MV-4-11 (cell line): ENCODE results near the gene SLC6A5.
A peak's percentile ranks its signal among the peaks of the same experiment; 100 is the strongest.

Source experiments
- DNase-seq: peaks from one replicate; lab custom pipeline; 2025; lab: John Stamatoyannopoulos, UW

The SLC6A5 gene

DNA sequence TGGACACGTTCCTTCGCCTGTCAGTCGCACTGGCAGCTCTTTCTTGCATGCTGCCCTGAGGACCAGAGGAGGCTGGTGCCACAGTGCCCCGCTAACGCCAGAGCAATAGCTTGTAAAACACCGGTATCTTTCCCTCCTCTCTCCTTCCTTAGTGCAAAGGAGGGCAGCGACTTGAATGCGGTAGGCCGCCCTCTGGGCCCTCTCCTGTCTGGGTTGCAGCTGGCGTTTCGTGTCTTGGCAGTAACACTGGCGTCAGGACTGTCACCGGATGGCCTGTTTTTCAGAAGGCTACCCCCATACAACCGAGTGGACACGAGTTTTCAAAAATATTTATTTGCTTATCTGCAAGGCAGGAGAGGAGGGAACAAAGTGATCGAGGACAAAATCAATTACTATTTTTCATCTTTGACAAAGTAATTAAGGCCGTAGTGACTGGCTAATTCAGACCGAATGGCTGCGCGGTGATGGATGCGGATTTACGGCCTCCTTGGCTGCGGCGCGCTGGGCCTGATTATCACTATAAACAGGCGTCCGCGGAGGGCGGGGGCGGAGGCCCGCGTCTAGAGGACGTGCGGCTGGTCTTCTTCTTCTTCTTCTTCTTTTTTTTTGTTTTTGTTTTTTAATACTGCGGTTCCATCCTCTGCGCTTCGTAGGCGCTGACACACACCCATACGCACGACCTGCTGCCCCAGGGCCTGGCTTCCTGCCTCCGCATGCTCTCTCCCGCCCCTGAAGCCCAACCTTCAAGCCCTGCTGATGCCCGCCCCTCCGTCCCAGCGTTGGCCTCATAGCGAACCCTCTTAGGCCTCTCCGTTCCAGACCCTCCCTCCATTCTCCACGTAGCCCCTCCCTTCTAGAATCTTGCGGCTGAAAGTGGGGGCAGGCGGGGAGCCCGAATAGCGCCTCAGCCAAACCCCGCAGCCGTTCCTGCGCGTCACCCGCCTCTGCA lies 2.9 kb upstream of the SLC6A5 start:
- no peak for DNase-seq

DNA sequence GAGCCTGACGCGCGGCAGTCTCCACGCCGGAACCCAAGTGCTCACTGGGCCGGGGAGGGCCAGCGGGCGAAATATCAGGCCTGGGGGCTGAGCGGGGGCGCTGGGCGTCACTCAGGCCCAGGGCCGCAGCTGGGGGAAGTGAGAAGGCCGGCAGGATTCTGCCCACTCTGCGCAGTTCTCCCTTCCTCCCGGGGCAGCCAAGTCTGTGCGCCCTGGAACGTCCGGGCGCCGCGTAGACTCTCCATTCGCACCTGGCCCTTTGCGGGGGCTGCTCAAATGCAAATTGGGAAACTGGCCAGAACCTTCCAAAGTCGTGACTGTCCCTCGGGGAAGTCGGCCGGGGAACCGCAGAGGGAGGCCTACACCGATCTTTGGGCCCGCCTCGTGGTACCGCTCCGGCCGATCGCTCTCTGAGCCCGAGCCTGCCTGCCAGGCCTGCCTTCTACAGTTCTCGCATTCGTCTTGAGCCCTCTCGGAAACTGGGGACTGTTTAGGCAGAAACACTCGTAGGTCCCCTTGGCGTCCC lies 2.2 kb upstream of the SLC6A5 start:
- no peak for DNase-seq

DNA sequence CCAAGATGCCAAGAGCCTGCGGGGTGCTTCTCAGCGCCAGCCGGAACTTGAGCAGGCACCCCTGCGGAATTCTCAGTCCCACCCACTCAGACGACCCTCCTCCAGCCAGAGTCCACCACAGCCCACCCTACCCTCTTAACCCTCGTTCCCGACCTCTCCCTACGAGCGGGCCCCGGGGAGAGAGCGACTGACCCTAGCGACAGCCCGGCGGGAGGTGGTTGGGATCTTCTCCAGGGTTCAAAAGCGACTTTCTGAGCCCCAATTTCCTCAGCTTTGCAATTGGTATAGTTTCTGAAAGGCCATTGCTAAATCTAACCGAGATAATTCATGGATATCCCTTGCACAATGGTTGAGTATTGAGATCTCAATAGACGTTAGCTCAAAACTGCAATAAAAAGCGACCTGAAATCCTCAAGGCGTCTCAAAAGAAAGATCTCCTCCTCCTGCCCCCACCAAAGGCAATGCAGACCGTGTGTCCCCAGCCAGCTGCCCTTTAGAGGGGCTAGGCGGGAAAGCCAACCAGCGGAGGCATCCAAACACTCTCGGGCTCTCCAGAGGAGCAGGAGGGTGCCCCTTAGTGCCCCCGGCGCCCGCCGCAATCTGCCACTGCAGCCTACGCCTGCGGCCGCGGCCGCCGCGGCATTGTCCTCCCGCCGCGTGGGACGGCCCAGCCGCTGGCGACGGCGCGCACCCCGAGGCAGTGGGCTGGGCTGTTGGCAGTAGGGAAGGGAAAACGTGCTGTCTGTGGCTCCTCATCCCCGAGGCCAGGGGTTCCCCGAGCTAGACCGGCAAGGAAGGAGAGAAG lies 1.5 kb upstream of the SLC6A5 start:
- DNase-seq, result no peak

DNA sequence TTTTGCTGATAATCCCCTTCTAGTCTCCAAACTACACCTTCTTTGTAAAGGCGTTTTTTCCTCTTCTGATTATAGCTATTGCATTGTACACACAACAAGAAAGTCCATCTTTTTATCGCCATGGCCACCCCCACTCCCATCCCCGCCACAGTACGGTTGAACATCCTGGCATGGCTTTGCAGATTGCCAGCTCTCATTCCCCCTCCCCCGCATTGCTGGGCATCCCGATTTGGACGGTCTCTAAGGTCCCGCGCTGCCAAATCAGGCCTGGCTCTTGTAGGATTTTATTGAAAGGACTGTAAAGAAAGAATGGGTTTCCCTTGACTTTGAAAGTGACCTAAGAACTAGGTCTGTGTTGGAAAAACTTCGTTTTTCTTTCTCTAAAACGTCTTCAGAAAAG lies 916 bp upstream of the SLC6A5 start:
- no peak for DNase-seq

DNA sequence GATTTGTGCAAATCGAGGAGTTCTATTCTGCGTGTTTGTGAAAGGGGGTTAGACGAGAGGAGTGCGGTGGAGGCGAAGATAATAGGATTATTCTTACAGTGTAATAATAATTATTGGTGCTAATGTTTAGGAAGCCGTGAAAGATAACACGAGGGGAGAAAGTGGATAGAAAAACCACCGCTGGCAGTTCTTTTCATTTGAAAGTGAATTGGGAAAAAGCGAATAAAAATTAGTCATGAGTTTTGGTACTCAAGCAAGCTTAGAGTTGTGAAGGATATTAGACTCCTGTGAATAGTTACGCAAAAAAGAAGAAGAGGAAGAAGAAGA lies 575 bp downstream of the SLC6A5 start:
- no peak for DNase-seq

DNA sequence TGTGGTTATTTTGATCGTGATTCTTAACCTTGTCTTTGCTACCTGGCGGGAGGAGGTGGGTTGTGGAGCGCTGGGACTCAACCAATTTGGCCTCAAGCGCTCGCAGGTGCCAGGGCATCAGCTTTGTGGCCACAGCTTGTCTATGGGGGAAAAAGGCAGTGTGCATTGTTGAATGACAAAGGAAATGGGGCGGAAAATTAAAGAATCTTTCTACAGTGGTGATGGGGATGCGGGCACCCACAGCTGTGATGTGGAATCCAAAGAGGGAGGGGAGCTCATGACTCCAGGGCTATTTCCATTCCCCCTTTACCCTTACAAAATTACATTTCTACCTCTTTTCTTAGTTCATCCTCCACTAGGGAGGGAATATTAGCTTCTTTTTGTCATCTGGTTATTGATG lies 1.1 kb downstream of the SLC6A5 start:
- no peak for DNase-seq

DNA sequence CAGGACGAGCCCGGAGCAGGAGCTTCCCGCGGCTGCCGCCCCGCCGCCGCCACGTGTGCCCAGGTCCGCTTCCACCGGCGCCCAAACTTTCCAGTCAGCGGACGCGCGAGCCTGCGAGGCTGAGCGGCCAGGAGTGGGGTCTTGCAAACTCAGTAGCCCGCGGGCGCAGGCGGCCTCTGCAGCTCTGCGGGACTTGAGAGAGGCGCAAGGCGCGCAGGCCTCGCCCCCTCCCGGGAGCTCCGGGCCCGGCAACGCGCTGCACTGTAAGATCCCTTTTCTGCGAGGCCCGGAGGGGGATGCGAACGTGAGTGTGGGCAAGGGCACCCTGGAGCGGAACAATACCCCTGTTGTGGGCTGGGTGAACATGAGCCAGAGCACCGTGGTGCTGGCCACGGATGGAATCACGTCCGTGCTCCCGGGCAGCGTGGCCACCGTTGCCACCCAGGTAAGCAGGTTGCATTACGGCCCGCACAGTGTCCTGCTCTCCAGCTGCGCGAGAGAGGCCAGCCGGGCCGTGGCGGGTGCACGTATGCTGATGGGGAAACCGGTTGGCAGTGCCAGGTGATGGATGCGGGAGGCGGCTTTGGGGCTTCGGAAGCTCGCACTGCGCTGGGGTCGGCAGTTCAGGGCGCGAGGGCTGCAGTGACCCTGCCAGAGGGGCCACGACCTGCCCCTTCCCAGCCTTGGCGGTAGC lies 2.0 kb downstream of the SLC6A5 start:
- no peak for DNase-seq

DNA sequence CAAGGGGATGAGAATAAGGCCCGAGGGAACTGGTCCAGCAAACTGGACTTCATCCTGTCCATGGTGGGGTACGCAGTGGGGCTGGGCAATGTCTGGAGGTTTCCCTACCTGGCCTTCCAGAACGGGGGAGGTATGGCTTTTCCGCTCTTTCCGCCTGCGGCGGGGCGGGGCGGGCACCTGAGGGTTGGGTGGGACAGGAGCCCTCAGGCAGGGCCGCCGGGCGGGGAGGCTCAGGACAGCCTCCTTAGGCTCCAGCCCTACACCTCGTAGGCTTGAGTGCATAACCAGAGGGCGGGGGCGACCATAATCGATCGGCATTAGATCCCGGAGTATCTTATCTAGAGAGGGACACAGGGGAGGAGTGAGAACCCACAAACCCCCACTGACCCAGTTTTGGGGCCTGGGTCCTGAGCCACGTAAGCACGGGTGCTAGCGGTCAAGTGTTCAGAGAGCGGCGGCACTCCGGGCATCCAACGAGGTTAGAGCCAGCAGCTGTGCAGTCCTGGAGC lies 4.9 kb downstream of the SLC6A5 start:
- no peak for DNase-seq

DNA sequence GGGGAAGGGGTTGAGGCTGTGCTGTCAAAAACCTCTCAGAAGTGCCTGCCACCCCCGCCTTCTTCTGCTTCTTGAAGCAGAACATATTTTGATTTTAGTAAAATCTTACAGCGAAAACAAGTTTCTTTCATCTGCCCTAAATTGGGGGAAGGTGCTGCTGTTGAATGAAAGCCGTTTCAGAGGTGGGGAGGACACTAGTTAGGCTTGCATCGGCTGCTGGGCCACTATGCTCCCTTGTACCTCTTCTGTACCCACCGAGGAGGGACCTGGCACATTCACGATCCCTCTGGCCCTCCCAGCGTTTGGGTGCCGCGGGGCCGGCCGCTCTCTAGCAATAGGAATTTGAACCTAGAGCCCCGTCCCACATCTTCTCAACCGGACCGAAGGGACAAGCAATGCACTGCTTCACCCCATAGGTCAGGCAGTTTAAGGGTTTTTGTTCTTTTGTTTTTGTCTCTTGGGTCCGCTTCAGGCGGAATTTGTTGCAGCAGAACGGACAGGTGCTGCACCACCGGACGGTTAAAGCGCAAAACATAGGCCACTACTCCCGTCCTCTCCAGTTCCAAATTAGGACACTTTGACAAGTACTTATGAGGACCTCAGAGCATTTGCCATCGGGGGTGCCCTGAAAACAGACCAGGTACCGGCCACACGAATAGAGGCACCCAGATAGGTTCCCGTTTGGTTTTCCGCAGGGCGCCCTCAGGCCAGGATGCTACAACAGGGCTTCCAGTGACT lies 5.6 kb downstream of the SLC6A5 start:
- no peak for DNase-seq

DNA sequence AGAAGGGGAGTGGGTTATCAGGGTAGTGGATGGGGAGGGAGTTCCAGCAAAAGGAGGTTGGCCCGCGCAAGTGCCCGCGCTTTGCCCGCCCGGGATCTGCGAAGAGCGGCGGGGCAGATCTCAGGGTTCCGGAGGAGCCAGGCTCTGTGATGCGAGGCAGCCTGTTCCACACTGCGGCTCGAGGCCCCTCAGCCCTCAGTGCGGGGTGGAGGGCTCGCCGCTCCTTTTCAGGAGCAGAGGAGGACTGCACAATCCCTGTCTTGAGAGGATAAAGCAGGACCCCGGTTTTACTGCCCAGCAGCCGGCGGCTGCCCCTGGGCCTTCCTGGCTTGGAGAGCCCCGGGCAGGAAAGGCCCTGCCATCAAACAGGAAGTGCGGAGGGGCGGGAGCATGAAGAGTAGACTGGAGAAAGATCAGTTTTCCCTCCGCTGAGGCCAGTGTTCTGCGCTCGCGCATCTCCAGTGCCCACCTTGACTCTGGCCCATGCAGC lies 6.2 kb downstream of the SLC6A5 start:
- DNase-seq, result no peak

DNA sequence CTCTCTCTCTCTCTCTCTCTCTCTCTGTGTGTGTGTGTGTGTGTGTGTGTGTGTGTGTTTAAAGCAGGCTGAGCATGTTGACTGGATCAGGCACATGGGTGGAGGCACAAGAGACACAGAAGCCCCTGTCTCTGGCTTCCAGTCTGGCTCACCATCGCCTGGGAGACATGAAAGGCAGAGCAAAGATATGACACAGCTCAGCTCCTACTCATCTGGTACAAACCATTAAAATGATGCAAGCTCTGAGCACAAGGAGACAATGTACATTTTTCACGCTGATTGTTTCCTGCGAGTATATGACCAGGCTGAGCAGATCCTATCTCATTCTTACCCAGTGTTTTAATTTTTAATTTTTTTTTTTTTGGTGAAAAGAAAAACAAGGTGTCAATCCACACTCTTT lies 9.5 kb downstream of the SLC6A5 start:
- DNase-seq, result no peak

DNA sequence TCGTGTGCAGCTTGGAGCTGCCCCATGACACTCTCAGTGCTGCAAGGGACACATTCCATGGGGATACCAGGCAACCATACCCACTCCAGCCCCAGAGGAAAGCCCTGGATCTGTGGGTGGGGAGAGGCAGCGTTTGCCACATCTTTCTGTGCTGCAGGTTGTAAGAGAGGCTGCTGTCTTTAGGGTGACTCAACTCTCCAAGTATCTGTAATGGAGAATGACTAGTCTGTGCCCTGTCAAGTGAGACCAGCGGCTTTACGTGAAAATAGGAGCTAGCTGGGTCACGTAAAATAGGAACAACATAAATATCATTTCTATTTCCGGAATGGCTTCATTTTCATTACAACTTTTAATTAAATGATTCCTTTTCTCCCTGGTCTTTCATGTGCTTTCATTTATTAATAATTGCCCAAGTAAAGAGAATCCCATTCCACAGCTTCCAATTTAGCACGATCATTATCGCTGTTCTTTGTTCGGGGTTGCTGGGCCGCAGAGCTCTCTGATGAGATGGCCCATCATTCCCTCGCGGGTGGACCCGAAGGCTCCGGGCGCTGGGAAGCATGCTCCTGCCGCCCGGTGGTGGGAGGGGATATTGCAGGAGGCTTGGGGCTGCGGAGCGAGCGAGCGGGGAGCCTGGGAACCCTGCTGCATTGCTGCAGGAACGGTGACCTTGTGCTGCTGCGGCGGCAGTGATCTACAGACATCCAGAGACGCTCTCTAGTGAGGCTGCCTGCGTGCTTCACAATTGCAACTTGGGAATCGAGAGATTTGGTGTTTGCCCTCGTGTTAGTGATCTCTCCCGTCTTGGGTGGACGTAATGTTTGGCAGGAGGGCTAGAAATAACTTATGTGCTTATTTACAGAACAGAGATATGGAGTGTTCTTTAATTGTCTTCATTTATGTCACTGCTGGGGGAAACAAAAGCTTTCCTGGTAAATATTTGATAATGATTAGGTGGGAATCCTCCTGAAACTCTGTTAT lies 10.6 kb downstream of the SLC6A5 start:
- DNase-seq, result peak; percentile 62

DNA sequence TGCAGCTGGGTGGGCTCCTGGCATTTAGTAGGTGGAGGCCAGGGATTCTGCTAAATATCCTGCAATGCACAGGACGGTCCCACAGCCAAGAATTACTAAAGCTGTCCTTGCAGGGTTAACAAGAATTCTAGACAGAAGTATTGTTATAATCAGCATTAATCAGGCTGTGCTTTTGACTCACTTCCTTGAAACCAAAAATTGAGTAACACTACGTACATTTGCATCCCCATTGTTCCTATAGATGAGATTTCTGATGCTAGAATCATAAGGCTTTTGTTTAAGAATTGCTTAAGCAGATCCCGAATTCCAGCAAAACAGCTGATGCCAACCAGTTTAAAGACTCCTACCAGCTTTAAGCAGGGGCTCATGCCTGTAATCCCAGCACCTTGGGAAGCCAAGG lies 11.4 kb downstream of the SLC6A5 start:
- peak; percentile 59 for DNase-seq

DNA sequence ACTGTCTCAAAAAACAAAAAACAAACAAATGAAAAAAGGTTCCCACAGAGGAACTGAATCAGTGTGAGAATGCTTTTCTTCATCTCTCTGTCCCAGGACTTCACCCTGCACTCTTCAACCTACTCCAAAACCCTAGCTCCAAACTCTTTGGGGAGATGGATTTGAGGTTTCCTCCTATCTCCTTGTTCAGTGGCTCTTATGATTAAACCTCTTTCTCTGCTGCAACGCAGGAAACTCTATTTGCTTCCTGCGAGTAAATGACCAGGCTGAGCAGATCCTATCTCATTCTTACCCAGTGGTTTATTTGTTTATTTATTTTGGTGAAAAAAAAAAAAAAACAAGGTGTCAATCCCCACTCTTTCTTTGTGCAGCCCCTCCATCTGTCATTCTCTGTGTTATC lies 12.0 kb downstream of the SLC6A5 start:
- peak; percentile 40 for DNase-seq

DNA sequence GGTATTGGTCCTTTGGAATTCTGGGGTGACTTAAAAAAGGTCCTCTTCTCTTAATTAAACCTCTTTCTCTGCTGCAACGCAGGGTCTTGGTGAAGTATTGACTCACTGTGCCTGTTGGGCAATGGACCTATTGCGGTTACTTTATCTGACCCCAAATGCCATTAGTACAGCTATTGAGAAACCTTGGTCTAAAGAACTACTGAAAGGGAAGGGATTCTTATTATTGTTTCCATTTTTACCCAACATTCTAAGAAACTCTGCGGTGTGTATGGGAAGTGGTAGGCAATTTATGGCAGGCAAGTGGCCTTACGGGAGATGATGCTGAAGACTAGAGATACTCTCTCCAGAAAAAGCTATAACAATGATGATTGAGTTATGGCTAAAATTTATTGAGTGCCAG lies 12.5 kb downstream of the SLC6A5 start:
- peak; percentile 99 for DNase-seq

DNA sequence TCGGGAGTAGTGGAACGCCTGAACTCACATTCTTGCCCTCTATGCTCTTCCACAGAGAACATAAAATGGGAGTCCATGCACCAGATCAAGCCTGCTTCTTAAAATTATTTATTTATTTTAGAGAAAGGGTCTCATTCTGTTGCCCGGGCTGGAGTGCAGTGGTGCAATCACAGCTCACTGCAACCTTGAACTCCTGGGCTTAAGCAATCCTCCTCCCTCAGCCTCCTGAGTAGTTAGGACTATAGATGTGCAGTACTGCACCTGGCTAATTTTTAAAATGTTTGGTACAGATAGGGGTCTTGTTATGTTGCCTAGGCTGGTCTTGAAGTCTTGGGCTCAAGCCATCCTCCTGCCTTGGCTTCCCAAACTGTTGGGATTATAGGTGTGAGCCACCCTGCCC lies 13.0 kb downstream of the SLC6A5 start:
- no peak for DNase-seq

DNA sequence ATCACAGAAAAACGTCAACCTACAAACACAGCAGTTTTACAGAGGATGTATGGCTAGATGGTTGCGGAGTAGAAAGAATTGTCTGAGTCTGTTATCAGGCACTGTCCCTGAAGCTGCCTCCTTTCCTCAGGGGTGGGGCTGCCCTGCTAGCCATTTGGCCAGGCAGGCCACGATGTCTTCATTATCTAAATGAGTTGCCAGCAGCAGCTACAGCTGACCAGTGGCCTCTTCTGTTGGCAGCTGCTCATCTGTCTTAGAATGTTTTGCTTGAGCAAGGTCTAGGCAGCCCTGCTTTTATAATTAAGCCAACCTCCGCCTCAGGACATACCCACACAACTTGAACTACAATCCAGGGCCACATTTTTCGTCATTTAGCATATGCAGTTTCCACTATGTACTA lies 17.5 kb downstream of the SLC6A5 start:
- no peak for DNase-seq

DNA sequence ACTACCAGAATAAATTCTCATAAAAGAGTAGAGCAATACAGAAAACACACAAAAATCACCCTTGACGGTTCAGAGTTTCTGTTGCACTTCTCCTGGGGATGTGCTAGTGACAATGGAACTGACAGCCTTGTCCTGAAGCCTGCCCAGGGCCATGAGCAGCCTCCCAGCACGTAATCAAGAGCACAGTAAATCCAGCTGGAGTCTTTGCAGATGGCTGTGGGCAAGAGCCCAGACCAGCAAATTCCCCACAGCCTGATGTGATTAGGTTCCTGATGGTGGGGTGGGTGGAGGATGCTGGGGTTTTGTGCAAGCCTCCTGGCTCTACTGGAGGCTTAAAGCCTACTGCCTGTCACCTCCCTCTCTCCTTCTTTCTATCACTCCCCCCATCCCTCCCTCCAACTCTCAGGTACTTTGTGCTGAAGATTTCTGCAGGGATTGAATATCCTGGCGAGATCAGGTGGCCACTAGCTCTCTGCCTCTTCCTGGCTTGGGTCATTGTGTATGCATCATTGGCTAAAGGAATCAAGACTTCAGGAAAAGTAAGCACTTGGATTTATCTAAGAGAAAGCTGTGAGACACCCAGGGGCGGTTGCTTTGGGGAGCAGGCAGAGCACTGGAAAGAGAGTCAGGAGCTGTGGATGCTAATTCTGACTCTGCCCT lies 18.1 kb downstream of the SLC6A5 start:
- DNase-seq, result no peak

DNA sequence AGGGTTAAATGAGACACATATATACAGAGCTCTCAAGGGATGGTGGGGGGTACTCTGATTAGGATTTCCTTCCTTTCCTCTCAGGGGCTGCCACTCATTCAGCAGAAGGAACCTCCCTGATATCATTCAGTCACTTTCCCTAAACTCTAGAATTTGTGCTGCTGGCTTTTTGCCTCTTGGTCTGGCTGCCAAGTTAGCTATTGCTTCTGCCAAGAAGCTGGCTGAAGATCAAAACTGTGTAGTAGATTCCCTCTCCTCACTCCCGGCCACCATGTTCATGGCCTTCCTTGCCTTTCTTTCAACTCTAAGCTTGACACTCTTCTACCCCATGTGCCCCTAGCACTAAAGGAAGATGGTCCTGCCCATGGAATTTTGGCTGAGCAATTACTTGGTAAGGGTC lies 18.7 kb downstream of the SLC6A5 start:
- no peak for DNase-seq

DNA sequence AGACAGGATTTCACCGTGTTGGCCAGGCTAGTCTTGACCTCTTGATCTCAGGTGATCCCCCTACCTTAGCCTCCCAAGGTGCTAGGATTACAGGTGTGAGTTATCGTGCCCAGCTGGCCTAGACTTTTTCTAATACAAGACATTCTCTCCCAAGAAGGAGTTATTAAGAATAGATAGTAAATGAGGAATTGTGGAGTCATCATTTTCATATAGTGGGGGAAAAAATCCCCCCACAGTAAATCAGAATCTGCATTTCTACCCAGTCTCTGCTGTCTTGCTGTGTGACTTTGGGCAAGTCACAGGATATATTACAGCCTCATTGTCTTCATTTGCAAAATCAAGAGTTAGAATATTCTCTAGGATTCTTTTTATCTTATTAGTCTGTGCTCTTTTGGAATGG lies 21.6 kb downstream of the SLC6A5 start:
- DNase-seq, result no peak
